SK-N-SH treated with all-trans-retinoic acid at 6 μM for 48 hours (cell line): ENCODE data around the gene MYO19.

Experiments used
- ATAC-seq: fragments of 200-7000 bp; cut with Tn5 transposase; 3 replicates; pipeline ENCODE4 v1.9.1; 2020; ENCODE audit warnings: mild to moderate bottlenecking, moderate library complexity
- ARNTL ChIP-seq: fragments of 450-650 bp; formaldehyde crosslinking; IDR thresholded peaks from 2 replicates; pipeline ENCODE4 v1.5.0; 2020; ENCODE audit warnings: low read depth, mild to moderate bottlenecking, moderate library complexity, borderline replicate concordance
- BACH2 ChIP-seq: fragments of 250-450 bp; sonication (Bioruptor Pico); IDR thresholded peaks from 2 replicates; pipeline ENCODE4 v1.9.0; 2021; ENCODE audit warnings: mild to moderate bottlenecking, borderline replicate concordance
- CREB5 ChIP-seq: fragments of 250-450 bp; sonication (Bioruptor Pico); IDR thresholded peaks from 2 replicates; pipeline ENCODE4 v1.5.1; 2020; ENCODE audit warnings: low read depth, mild to moderate bottlenecking, moderate library complexity
- CSDC2 ChIP-seq: fragments of 250-450 bp; sonication (Bioruptor Pico); IDR thresholded peaks from 2 replicates; pipeline ENCODE4 v1.5.0; 2020; ENCODE audit warnings: mild to moderate bottlenecking, moderate library complexity
- CSRNP3 ChIP-seq: fragments of 250-450 bp; sonication (Bioruptor Pico); IDR thresholded peaks from 2 replicates; pipeline ENCODE4 v1.5.1; 2021; ENCODE audit warnings: mild to moderate bottlenecking, moderate library complexity
- ESRRG ChIP-seq: fragments of 250-450 bp; sonication (Bioruptor Pico); IDR thresholded peaks from 2 replicates; pipeline ENCODE4 v1.6.1; 2021; ENCODE audit warnings: mild to moderate bottlenecking
- GLIS3 ChIP-seq: fragments of 250-450 bp; sonication (Bioruptor Pico); IDR thresholded peaks from 2 replicates; pipeline ENCODE4 v1.5.0; 2020; ENCODE audit warnings: mild to moderate bottlenecking, moderate library complexity
- ISL1 ChIP-seq: fragments of 250-450 bp; sonication (Bioruptor Pico); IDR thresholded peaks from 2 replicates; pipeline ENCODE4 v2.1.2; 2022; ENCODE audit warnings: mild to moderate bottlenecking, moderate library complexity
- OSR1 ChIP-seq: fragments of 250-450 bp; sonication (Bioruptor Pico); IDR thresholded peaks from 2 replicates; pipeline ENCODE4 v1.8.0; 2022; ENCODE audit warnings: moderate library complexity, mild to moderate bottlenecking, inconsistent platforms
- POU6F1 ChIP-seq: fragments of 250-450 bp; sonication (Bioruptor Pico); IDR thresholded peaks from 2 replicates; pipeline ENCODE4 v1.8.0; 2021; ENCODE audit warnings: low read depth, mild to moderate bottlenecking, moderate library complexity, borderline replicate concordance
- RARB ChIP-seq: fragments of 250-450 bp; sonication (Bioruptor Pico); IDR thresholded peaks from 2 replicates; pipeline ENCODE4 v1.8.0; 2021; ENCODE audit warnings: mild to moderate bottlenecking, moderate library complexity
- SNAI2 ChIP-seq: fragments of 250-450 bp; sonication (Bioruptor Pico); IDR thresholded peaks from 2 replicates; pipeline ENCODE4 v1.5.0; 2020; ENCODE audit warnings: mild to moderate bottlenecking, moderate library complexity
- TCF4 ChIP-seq: fragments of 250-450 bp; sonication (Bioruptor Pico); IDR thresholded peaks from 2 replicates; pipeline ENCODE4 v1.8.0; 2021; ENCODE audit warnings: mild to moderate bottlenecking, moderate library complexity, borderline replicate concordance
- TOX ChIP-seq: fragments of 250-450 bp; sonication (Bioruptor Pico); IDR thresholded peaks from 2 replicates; pipeline ENCODE4 v1.8.0; 2021; ENCODE audit warnings: mild to moderate bottlenecking, moderate library complexity, borderline replicate concordance
- ZC3H10 ChIP-seq: fragments of 250-450 bp; sonication (Bioruptor Pico); IDR thresholded peaks from 2 replicates; pipeline ENCODE4 v1.5.1; 2021; ENCODE audit warnings: mild to moderate bottlenecking, moderate library complexity
- ZFP3 ChIP-seq: fragments of 250-450 bp; sonication (Bioruptor Pico); IDR thresholded peaks from 2 replicates; pipeline ENCODE4 v1.5.0; 2020; ENCODE audit warnings: mild to moderate bottlenecking, moderate library complexity
- ZFP30 ChIP-seq: fragments of 450-650 bp; formaldehyde crosslinking; IDR thresholded peaks from 2 replicates; pipeline ENCODE4 v1.5.0; 2022; ENCODE audit warnings: mild to moderate bottlenecking, moderate library complexity
- ZNF565 ChIP-seq: fragments of 450-650 bp; formaldehyde crosslinking; conservative IDR thresholded peaks from 2 replicates; pipeline ENCODE4 v1.5.0; 2020; ENCODE audit warnings: low read depth, mild to moderate bottlenecking, moderate library complexity
- ZNF70 ChIP-seq: fragments of 450-650 bp; formaldehyde crosslinking; IDR thresholded peaks from 2 replicates; pipeline ENCODE4 v1.5.0; 2020; ENCODE audit warnings: mild to moderate bottlenecking, moderate library complexity
- ZNF8 ChIP-seq: fragments of 450-650 bp; formaldehyde crosslinking; IDR thresholded peaks from 2 replicates; pipeline ENCODE4 v1.5.0; 2020; ENCODE audit warnings: mild to moderate bottlenecking, moderate library complexity

The MYO19 gene

GRCh38 chr17:36553459-36553858 lies 18.8 kb upstream of the MYO19 start:
- TF ChIP-seq CSRNP3 (CRISPR knock-in tag) (no peak), ZNF565 (no peak)
- no peak for ATAC-seq

GRCh38 chr17:36550491-36551417 lies 16.1 kb upstream of the MYO19 start:
- TF ChIP-seq ZFP30 (CRISPR knock-in tag) (no peak), GLIS3 (CRISPR knock-in tag) (no peak), SNAI2 (CRISPR knock-in tag) (no peak), ZFP3 (no peak), CSRNP3 (CRISPR knock-in tag) (no peak)
- ATAC-seq: no peak

- ATAC-seq: no peak
- TF ChIP-seq ZNF8 (CRISPR knock-in tag) (no peak), ISL1 (CRISPR knock-in tag) (no peak), ESRRG (CRISPR knock-in tag) (no peak), TOX (CRISPR knock-in tag) (no peak), ZC3H10 (CRISPR knock-in tag) (no peak), CSRNP3 (CRISPR knock-in tag) (no peak)
Measured at GRCh38 chr17:36547776-36548175, 13.1 kb upstream of the MYO19 start.

- TF ChIP-seq BACH2 (CRISPR knock-in tag) (no peak), ZFP3 (no peak), CSDC2 (CRISPR knock-in tag) (no peak), ZNF565 (no peak), OSR1 (no peak), ZFP30 (CRISPR knock-in tag) (no peak), ZNF70 (no peak), SNAI2 (CRISPR knock-in tag) (no peak)
- no peak for ATAC-seq
Measured at GRCh38 chr17:36546418-36547093, 11.9 kb upstream of the MYO19 start.

GRCh38 chr17:36545465-36546417 lies 11.1 kb upstream of the MYO19 start:
- ATAC-seq: peak; percentile 90
- TF ChIP-seq BACH2 (CRISPR knock-in tag) (no peak), CSDC2 (CRISPR knock-in tag) (no peak), ARNTL (no peak), ZFP3 (no peak), POU6F1 (CRISPR knock-in tag) (no peak), TOX (CRISPR knock-in tag) (no peak), CSRNP3 (CRISPR knock-in tag) (no peak), ZNF565 (no peak), GLIS3 (CRISPR knock-in tag) (no peak), TCF4 (CRISPR knock-in tag) (no peak), RARB (CRISPR knock-in tag) (no peak), ZC3H10 (CRISPR knock-in tag) (no peak), ESRRG (CRISPR knock-in tag) (no peak), CREB5 (CRISPR knock-in tag) (no peak), ZNF70 (no peak)
